Right lobe of liver (tissue), 4 donors: ENCODE results near the gene TBX10.

Experiments
- POLR2A ChIP-seq: fragments of 450-650 bp; IDR thresholded peaks from one replicate; pipeline ENCODE4 v1.6.1; 2017; ENCODE audit warnings: antibody characterized with exemption, mild to moderate bottlenecking
- TF ChIP-seq, protein P1 (sequence below), 4 donors: fragments of 200-600 bp in 3 of 4; fragments of 450-650 bp in 1 of 4; IDR thresholded peaks; one replicate each; pipeline versions ENCODE4 v1.5.1 to v1.8.0; 2016 to 2022; ENCODE audit warnings: antibody characterized with exemption in 4 of 4, mild to moderate bottlenecking in 2 of 4
- donor health status: DM: no; HTN: no; CAD: no.
- donor health status: DM: no; HTN: no; CAD: no.
- donor health status: DM: no; HTN: yes; CAD: no.

DNA sequence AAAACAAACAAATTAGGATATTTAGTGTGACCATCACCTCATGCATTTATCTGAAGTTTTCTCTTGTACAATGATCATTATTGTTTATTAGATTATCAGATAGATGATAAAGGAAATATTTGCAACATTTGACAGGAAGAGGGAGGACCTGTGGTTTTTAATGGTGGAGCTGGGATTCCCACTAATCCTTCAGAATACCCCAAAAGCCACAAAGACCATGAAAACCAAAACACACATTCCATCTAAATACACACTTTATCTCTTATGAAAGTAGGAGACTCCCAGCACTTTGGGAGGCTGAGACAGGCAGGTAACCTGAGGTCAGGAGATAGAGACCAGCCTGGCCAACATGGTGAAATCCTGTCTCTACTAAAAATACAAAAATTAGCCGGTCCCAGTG lies 40.4 kb downstream of the TBX10 start:
- TF ChIP-seq, protein P1, sequence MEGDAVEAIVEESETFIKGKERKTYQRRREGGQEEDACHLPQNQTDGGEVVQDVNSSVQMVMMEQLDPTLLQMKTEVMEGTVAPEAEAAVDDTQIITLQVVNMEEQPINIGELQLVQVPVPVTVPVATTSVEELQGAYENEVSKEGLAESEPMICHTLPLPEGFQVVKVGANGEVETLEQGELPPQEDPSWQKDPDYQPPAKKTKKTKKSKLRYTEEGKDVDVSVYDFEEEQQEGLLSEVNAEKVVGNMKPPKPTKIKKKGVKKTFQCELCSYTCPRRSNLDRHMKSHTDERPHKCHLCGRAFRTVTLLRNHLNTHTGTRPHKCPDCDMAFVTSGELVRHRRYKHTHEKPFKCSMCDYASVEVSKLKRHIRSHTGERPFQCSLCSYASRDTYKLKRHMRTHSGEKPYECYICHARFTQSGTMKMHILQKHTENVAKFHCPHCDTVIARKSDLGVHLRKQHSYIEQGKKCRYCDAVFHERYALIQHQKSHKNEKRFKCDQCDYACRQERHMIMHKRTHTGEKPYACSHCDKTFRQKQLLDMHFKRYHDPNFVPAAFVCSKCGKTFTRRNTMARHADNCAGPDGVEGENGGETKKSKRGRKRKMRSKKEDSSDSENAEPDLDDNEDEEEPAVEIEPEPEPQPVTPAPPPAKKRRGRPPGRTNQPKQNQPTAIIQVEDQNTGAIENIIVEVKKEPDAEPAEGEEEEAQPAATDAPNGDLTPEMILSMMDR (IDR thresholded peaks at IDR 0.05) = no peak
- TF ChIP-seq POLR2A = no peak
